HEK293 (cell line): Measurements from ENCODE around the gene KREMEN1.

Source experiments
- CTCF ChIA-PET: fragments of 350-600 bp; formaldehyde crosslinking; extraction: SDS; loops from one replicate; lab custom pipeline; 2021; ENCODE audit warnings: antibody characterized with exemption; lab: Yijun Ruan, JAX
- POLR2A ChIA-PET: fragments of 300-600 bp; formaldehyde crosslinking; extraction: SDS; loops from one replicate; lab custom pipeline; 2020; ENCODE audit warnings: antibody characterized with exemption, inconsistent platforms; lab: Yijun Ruan, JAX
- H3K27ac ChIP-seq: fragments of 200-500 bp; sonication (Bioruptor generic); 2 replicates; pipeline ENCODE4 v1.5.1; 2014; ENCODE audit warnings: low read depth, low read length, control low read depth, inconsistent platforms; ENCODE audit errors: extremely low read depth
- H3K36me3 ChIP-seq, 2 experiments: fragments of 200-500 bp in 1 of 2; sonication (Bioruptor generic) in 1 of 2; 1 replicate in 1 of 2; 2 replicates in 1 of 2; pipeline ENCODE4 v1.5.1; 2014 to 2017; ENCODE audit warnings: inconsistent platforms in 2 of 2, low read length in 2 of 2; ENCODE audit not compliant: control insufficient read depth in 2 of 2, insufficient read depth in 1 of 2
- H3K4me1 ChIP-seq: fragments of 200-500 bp; sonication (Bioruptor generic); 2 replicates; pipeline ENCODE4 v1.5.1; 2014; ENCODE audit warnings: mild to moderate bottlenecking, low read length, inconsistent platforms; ENCODE audit not compliant: control insufficient read depth, insufficient read depth
- H3K4me3 ChIP-seq: 2 replicates; pipeline ENCODE4 v1.5.1; 2011; ENCODE audit warnings: low read depth, mild to moderate bottlenecking, control low read depth, low read length, moderate library complexity
- H3K9me3 ChIP-seq: fragments of 200-500 bp; sonication (Bioruptor generic); 2 replicates; pipeline ENCODE4 v1.5.1; 2014; ENCODE audit warnings: low read depth, low read length, inconsistent platforms; ENCODE audit not compliant: control insufficient read depth, insufficient read depth
- MYNN ChIP-seq: fragments of 450-650 bp; formaldehyde crosslinking; IDR thresholded peaks from 2 replicates; pipeline ENCODE4 v1.5.1; 2016; ENCODE audit warnings: missing biosample characterization, missing genetic modification characterization, borderline replicate concordance
- ZBTB48 ChIP-seq: fragments of 450-650 bp; formaldehyde crosslinking; IDR thresholded peaks from 2 replicates; pipeline ENCODE4 v1.5.1; 2016; ENCODE audit warnings: missing biosample characterization, missing genetic modification characterization
- ZFHX2 ChIP-seq: fragments of 450-650 bp; formaldehyde crosslinking; conservative IDR thresholded peaks from 2 replicates; pipeline ENCODE4 v1.5.1; 2016; ENCODE audit warnings: missing biosample characterization, missing genetic modification characterization
- ZNF138 ChIP-seq: fragments of 450-650 bp; formaldehyde crosslinking; IDR thresholded peaks from 2 replicates; pipeline ENCODE4 v1.5.1; 2016; ENCODE audit warnings: missing biosample characterization, missing genetic modification characterization, borderline replicate concordance
- ZNF19 ChIP-seq: fragments of 450-650 bp; formaldehyde crosslinking; IDR thresholded peaks from 2 replicates; pipeline ENCODE4; 2016; ENCODE audit warnings: missing biosample characterization, missing genetic modification characterization, low read depth
- ZNF311 ChIP-seq: fragments of 450-650 bp; formaldehyde crosslinking; IDR thresholded peaks from 2 replicates; pipeline ENCODE4 v1.5.1; 2017; ENCODE audit warnings: missing biosample characterization, missing genetic modification characterization, borderline replicate concordance
- ZNF391 ChIP-seq: fragments of 450-650 bp; formaldehyde crosslinking; IDR thresholded peaks from 2 replicates; pipeline ENCODE4 v1.5.1; 2016; ENCODE audit warnings: low read depth, missing biosample characterization, missing genetic modification characterization, borderline replicate concordance
- ZNF398 ChIP-seq: fragments of 450-650 bp; formaldehyde crosslinking; IDR thresholded peaks from 2 replicates; pipeline ENCODE4 v1.5.1; 2017; ENCODE audit warnings: missing biosample characterization, missing genetic modification characterization
- ZNF501 ChIP-seq: fragments of 450-650 bp; formaldehyde crosslinking; IDR thresholded peaks from 2 replicates; pipeline ENCODE4 v1.5.1; 2016; ENCODE audit warnings: missing biosample characterization, missing genetic modification characterization
- ZNF513 ChIP-seq: fragments of 450-650 bp; IDR thresholded peaks from 2 replicates; pipeline ENCODE4 v1.5.1; 2018; ENCODE audit warnings: missing biosample characterization, missing genetic modification characterization
- ZNF664 ChIP-seq: fragments of 450-650 bp; formaldehyde crosslinking; IDR thresholded peaks from 2 replicates; pipeline ENCODE4 v1.5.1; 2016; ENCODE audit warnings: missing biosample characterization, missing genetic modification characterization
- ZNF670 ChIP-seq: fragments of 450-650 bp; formaldehyde crosslinking; IDR thresholded peaks from 2 replicates; pipeline ENCODE4 v1.5.1; 2016; ENCODE audit warnings: missing biosample characterization, missing genetic modification characterization, low read depth
- ZNF701 ChIP-seq: fragments of 450-650 bp; formaldehyde crosslinking; IDR thresholded peaks from 2 replicates; pipeline ENCODE4 v1.5.1; 2016; ENCODE audit warnings: missing biosample characterization, missing genetic modification characterization
- ZNF704 ChIP-seq: fragments of 450-650 bp; formaldehyde crosslinking; IDR thresholded peaks from 2 replicates; pipeline ENCODE4 v1.5.1; 2016; ENCODE audit warnings: missing biosample characterization, missing genetic modification characterization
- TF ChIP-seq, protein P1 (sequence below): fragments of 450-650 bp; formaldehyde crosslinking; IDR thresholded peaks from 2 replicates; pipeline ENCODE4 v1.5.1; 2016; ENCODE audit warnings: missing biosample characterization, missing genetic modification characterization, low read depth
- TF ChIP-seq, protein P2 (sequence below): fragments of 450-650 bp; formaldehyde crosslinking; conservative IDR thresholded peaks from 2 replicates; pipeline ENCODE4 v1.5.1; 2016; ENCODE audit warnings: low read depth, missing biosample characterization, missing genetic modification characterization
- TF ChIP-seq, protein P3 (sequence below): fragments of 450-650 bp; formaldehyde crosslinking; IDR thresholded peaks from 2 replicates; pipeline ENCODE4 v1.5.1; 2016; ENCODE audit warnings: missing biosample characterization, missing genetic modification characterization

Gene KREMEN1

GRCh38 chr22:29147331-29147899 is 74.6 kb downstream of the KREMEN1 start (continued):
- TF ChIP-seq ZNF398 = no peak
- no peak for TF ChIP-seq MYNN (tag by site-specific recombination)
- no peak for TF ChIP-seq ZNF19 (tag by site-specific recombination)
- TF ChIP-seq, protein P1, sequence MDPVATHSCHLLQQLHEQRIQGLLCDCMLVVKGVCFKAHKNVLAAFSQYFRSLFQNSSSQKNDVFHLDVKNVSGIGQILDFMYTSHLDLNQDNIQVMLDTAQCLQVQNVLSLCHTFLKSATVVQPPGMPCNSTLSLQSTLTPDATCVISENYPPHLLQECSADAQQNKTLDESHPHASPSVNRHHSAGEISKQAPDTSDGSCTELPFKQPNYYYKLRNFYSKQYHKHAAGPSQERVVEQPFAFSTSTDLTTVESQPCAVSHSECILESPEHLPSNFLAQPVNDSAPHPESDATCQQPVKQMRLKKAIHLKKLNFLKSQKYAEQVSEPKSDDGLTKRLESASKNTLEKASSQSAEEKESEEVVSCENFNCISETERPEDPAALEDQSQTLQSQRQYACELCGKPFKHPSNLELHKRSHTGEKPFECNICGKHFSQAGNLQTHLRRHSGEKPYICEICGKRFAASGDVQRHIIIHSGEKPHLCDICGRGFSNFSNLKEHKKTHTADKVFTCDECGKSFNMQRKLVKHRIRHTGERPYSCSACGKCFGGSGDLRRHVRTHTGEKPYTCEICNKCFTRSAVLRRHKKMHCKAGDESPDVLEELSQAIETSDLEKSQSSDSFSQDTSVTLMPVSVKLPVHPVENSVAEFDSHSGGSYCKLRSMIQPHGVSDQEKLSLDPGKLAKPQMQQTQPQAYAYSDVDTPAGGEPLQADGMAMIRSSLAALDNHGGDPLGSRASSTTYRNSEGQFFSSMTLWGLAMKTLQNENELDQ (tag by site-specific recombination) = no peak
- TF ChIP-seq, protein P2, sequence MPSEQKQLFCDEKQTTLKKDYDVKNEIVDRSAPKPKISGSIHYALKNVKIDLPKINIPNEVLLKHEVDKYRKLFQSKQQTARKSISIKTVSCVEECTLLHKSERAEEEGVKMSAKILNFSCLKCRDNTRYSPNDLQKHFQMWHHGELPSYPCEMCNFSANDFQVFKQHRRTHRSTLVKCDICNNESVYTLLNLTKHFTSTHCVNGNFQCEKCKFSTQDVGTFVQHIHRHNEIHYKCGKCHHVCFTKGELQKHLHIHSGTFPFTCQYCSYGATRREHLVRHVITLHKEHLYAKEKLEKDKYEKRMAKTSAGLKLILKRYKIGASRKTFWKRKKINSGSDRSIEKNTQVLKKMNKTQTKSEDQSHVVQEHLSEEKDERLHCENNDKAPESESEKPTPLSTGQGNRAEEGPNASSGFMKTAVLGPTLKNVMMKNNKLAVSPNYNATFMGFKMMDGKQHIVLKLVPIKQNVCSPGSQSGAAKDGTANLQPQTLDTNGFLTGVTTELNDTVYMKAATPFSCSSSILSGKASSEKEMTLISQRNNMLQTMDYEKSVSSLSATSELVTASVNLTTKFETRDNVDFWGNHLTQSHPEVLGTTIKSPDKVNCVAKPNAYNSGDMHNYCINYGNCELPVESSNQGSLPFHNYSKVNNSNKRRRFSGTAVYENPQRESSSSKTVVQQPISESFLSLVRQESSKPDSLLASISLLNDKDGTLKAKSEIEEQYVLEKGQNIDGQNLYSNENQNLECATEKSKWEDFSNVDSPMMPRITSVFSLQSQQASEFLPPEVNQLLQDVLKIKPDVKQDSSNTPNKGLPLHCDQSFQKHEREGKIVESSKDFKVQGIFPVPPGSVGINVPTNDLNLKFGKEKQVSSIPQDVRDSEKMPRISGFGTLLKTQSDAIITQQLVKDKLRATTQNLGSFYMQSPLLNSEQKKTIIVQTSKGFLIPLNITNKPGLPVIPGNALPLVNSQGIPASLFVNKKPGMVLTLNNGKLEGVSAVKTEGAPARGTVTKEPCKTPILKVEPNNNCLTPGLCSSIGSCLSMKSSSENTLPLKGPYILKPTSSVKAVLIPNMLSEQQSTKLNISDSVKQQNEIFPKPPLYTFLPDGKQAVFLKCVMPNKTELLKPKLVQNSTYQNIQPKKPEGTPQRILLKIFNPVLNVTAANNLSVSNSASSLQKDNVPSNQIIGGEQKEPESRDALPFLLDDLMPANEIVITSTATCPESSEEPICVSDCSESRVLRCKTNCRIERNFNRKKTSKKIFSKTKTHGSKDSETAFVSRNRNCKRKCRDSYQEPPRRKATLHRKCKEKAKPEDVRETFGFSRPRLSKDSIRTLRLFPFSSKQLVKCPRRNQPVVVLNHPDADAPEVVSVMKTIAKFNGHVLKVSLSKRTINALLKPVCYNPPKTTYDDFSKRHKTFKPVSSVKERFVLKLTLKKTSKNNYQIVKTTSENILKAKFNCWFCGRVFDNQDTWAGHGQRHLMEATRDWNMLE (tag by site-specific recombination) = no peak
- TF ChIP-seq ZNF391 (tag by site-specific recombination) = no peak
- TF ChIP-seq, protein P3, sequence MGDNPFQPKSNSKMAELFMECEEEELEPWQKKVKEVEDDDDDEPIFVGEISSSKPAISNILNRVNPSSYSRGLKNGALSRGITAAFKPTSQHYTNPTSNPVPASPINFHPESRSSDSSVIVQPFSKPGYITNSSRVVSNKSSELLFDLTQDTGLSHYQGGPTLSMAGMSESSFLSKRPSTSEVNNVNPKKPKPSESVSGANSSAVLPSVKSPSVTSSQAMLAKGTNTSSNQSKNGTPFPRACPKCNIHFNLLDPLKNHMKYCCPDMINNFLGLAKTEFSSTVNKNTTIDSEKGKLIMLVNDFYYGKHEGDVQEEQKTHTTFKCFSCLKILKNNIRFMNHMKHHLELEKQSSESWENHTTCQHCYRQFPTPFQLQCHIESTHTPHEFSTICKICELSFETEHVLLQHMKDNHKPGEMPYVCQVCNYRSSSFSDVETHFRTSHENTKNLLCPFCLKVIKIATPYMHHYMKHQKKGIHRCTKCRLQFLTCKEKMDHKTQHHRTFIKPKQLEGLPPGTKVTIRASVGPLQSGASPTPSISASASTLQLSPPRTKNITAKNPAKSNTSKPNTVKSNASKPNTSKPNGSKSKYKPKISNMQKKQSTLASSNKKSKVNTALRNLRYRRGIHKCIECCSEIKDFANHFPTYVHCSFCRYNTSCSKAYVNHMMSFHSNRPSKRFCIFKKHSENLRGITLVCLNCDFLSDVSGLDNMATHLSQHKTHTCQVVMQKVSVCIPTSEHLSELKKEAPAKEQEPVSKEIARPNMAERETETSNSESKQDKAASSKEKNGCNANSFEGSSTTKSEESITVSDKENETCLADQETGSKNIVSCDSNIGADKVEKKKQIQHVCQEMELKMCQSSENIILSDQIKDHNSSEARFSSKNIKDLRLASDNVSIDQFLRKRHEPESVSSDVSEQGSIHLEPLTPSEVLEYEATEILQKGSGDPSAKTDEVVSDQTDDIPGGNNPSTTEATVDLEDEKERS = no peak
- no peak for TF ChIP-seq ZNF513 (tag by site-specific recombination)
- TF ChIP-seq ZNF501 = no peak
- TF ChIP-seq, all 188 proteins: peak for 0

DNA sequence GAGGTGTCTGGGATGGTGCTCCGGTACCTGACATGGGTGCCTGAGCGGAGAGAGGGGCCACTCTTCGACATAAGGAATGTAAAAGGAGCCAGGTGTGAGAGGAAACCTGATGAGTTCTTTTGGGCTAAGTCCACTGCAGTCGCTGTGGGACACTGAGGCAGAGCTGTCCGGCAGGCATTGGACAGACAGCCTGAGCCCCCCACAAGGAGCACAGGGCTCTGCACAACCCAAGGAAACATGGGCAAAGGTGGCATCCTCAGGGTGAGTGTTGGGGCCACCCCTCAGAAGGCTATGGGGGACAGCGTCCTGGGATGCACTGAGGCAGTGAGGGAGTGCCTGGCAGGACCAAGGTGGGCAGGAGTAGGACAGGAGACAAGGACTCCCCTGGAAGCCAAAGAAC is 75.2 kb downstream of the KREMEN1 start:
- Histone ChIP-seq H3K4me1 (no peaks in the 10 kb centered on the region), H3K36me3 (peaks cover under 1 to 37% of the 10 kb centered on the region in 2 experiments; a peak in 2 of 3 replicates), H3K9me3 (no peaks in the 10 kb centered on the region), H3K4me3 (no peak overlapping the region), H3K27ac (no peak overlapping the region)
- ChIA-PET POLR2A (no interaction called here), CTCF (interaction anchor here (0.6 kb wide), 1 partner anchor 54 kb away, joined by 3 read pairs; no protein-coding TSS in a partner anchor)
- no peak for TF ChIP-seq ZNF704 (tag by site-specific recombination)
- no peak for TF ChIP-seq ZNF670 (tag by site-specific recombination)
- no peak for TF ChIP-seq ZFHX2 (tag by site-specific recombination)
- no peak for TF ChIP-seq ZBTB48 (tag by site-specific recombination)
- no peak for TF ChIP-seq ZNF138 (tag by site-specific recombination)
- no peak for TF ChIP-seq ZNF311 (tag by site-specific recombination)
- TF ChIP-seq ZNF664 (tag by site-specific recombination) = no peak
- TF ChIP-seq ZNF701 = no peak
